ENCODE data around the gene RABL2A. TPM values are rescaled to one million over a fixed set of nuclear protein-coding genes. Genes with fewer than 3 reads are reported as not detected.
"Not testable (repeated sequence)": the region's sequence is repeated elsewhere in the genome, so short reads cannot be mapped to it uniquely, and the experiment has no call there.

Gene RABL2A
- total RNA-seq, 1 experiment from 2014 or later = 11.4 TPM

DNA sequence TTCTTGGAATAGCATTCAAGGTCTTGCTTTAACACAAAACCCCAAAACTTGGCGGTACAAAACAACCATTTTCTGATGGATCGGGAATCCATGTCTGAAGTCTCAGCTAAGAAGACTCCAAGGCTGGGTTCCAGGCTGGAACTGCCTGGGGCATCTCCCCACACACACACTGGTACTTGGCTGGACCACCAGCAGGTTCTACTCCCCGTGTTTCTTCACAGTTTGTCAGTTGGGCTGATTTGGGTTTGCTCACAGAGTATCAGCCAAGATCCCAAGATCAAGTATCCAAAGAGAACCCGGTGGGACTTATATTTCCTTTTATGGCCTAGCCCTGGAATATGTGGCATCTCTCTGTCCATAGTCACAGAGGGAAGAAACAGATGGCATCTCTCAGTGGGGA is 9.2 kb downstream of the RABL2A start:
- H3K18ac ChIP-seq (ENCODE audit: insufficient read length, low read depth, low read length); H3K27me3 ChIP-seq (ENCODE audit: insufficient read depth, low read length); H3K4ac ChIP-seq (ENCODE audit: low read depth, low read length); H3K79me1 ChIP-seq (ENCODE audit: insufficient read depth, low read depth, low read length, poor library complexity, severe bottlenecking); H3K79me2 ChIP-seq (ENCODE audit: insufficient read depth, low read length); H3K23ac ChIP-seq (ENCODE audit: insufficient read length, low read depth, low read length); H4K20me1 ChIP-seq (ENCODE audit: control insufficient read depth, insufficient read depth, insufficient read length); H3K9me3 ChIP-seq (ENCODE audit: control insufficient read depth, low read depth, low read length); H3K4me1 ChIP-seq (ENCODE audit: insufficient read depth, low read length); H2BK20ac ChIP-seq (ENCODE audit: low read depth, low read length, poor library complexity, severe bottlenecking); H2AK5ac ChIP-seq (ENCODE audit: insufficient read length, low read length); H2BK15ac ChIP-seq (ENCODE audit: low read depth, low read length); H3K14ac ChIP-seq (ENCODE audit: insufficient read depth, low read length); H3K4me2 ChIP-seq (ENCODE audit: insufficient read depth, insufficient read length, low read length); H3K9me3 Mint-ChIP-seq; H3K9ac ChIP-seq (ENCODE audit: extremely low read depth, insufficient read length, low read length); H3K27ac ChIP-seq (ENCODE audit: insufficient read length, low read depth, low read length); H2AFZ ChIP-seq (ENCODE audit: low read length); H3K4me1 Mint-ChIP-seq; H2BK120ac ChIP-seq (ENCODE audit: low read depth, low read length, poor library complexity, severe bottlenecking); H3K23me2 ChIP-seq (ENCODE audit: insufficient read length, low read depth, low read length, poor library complexity, severe bottlenecking); H3K27ac Mint-ChIP-seq; H3K4me3 Mint-ChIP-seq; H3K56ac ChIP-seq (ENCODE audit: insufficient read length, low read depth, low read length); H4K5ac ChIP-seq (ENCODE audit: insufficient read length, low read depth, low read length); H4K8ac ChIP-seq (replicated peaks; ENCODE audit: insufficient read length, low read depth, low read length); H2BK12ac ChIP-seq (ENCODE audit: insufficient read length, low read depth, low read length); H3T11ph ChIP-seq (ENCODE audit: low read length); H2BK5ac ChIP-seq (ENCODE audit: insufficient read length, low read length); DNase-seq; H4K91ac ChIP-seq (ENCODE audit: insufficient read length, low read depth, low read length): not testable (repeated sequence)
- WGBS (ENCODE audit: extremely low coverage, insufficient read length, low lambda C conversion rate) = no CpG with 5 or more reads among the region's 4 CpGs
- Mint-ChIP-seq H3K36me3 (ENCODE audit: insufficient read depth in 1 of 3, low read depth in 3 of 3) (peaks cover 4 to 13% (median 5%) of the 10 kb centered on the region in 3 experiments; a peak in 5 of 7 replicates), H3K27me3 (ENCODE audit: low read depth) (peaks cover 20% of the 10 kb centered on the region)

DNA sequence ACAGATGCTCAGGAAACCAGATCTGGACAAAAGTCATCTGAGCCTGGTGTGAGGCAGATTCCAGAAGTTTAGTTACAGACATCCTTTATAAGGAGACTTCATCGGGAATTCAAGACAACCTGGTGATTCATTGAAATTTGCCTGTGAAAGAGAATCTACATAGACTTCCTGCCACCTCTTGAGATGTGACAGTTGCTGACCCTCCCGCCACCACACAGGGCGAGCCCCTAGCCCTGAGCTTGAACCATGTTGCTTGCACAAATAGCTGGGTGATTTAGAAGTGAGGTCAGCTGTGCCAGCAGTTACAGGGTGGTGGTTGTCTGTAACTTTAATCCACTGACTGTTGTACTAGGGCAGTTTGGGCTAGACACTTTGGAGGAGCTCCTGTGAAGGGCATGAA is 11.0 kb downstream of the RABL2A start:
- not testable (repeated sequence) for H3K23me2 ChIP-seq (ENCODE audit: insufficient read length, low read depth, low read length, poor library complexity, severe bottlenecking); H3K4me1 ChIP-seq (ENCODE audit: insufficient read depth, low read length); H3K36me3 Mint-ChIP-seq (ENCODE audit: insufficient read depth in 1 of 3, low read depth in 3 of 3); H3K79me2 ChIP-seq (ENCODE audit: insufficient read depth, low read length); DNase-seq; H4K20me1 ChIP-seq (ENCODE audit: control insufficient read depth, insufficient read depth, insufficient read length); H4K5ac ChIP-seq (ENCODE audit: insufficient read length, low read depth, low read length); H3T11ph ChIP-seq (ENCODE audit: low read length); H2BK15ac ChIP-seq (ENCODE audit: low read depth, low read length); H2BK120ac ChIP-seq (ENCODE audit: low read depth, low read length, poor library complexity, severe bottlenecking); H3K4me3 Mint-ChIP-seq; H4K8ac ChIP-seq (replicated peaks; ENCODE audit: insufficient read length, low read depth, low read length); H3K27ac Mint-ChIP-seq; H3K9me3 ChIP-seq (ENCODE audit: control insufficient read depth, low read depth, low read length); H3K56ac ChIP-seq (ENCODE audit: insufficient read length, low read depth, low read length); H3K4ac ChIP-seq (ENCODE audit: low read depth, low read length); H3K14ac ChIP-seq (ENCODE audit: insufficient read depth, low read length); H2BK20ac ChIP-seq (ENCODE audit: low read depth, low read length, poor library complexity, severe bottlenecking); H4K91ac ChIP-seq (ENCODE audit: insufficient read length, low read depth, low read length); H3K4me2 ChIP-seq (ENCODE audit: insufficient read depth, insufficient read length, low read length); H3K4me1 Mint-ChIP-seq; H3K23ac ChIP-seq (ENCODE audit: insufficient read length, low read depth, low read length); H2BK12ac ChIP-seq (ENCODE audit: insufficient read length, low read depth, low read length); H3K18ac ChIP-seq (ENCODE audit: insufficient read length, low read depth, low read length); H2AFZ ChIP-seq (ENCODE audit: low read length); H3K9me3 Mint-ChIP-seq; H3K27ac ChIP-seq (ENCODE audit: insufficient read length, low read depth, low read length); H3K27me3 ChIP-seq (ENCODE audit: insufficient read depth, low read length); H3K79me1 ChIP-seq (ENCODE audit: insufficient read depth, low read depth, low read length, poor library complexity, severe bottlenecking); H2AK5ac ChIP-seq (ENCODE audit: insufficient read length, low read length); H2BK5ac ChIP-seq (ENCODE audit: insufficient read length, low read length); H3K9ac ChIP-seq (ENCODE audit: extremely low read depth, insufficient read length, low read length)
- peaks cover 33% of the 10 kb centered on the region for H3K27me3 Mint-ChIP-seq (ENCODE audit: low read depth)
- WGBS (ENCODE audit: extremely low coverage, insufficient read length, low lambda C conversion rate) = no CpG with 5 or more reads among the region's 3 CpGs

All from H9 (cell line).